ENCODE data around the gene CRTAC1.

The CRTAC1 gene

GRCh38 chr10:98055841-98056516 lies 25.6 kb upstream of the CRTAC1 start:
- Histone ChIP-seq H3K27ac (no peak overlapping the region), H3K36me3 (no peaks in the 10 kb centered on the region), H3K27me3 (peaks cover 0 to 43% of the 10 kb centered on the region in 2 donors), H3K4me3 (no peak overlapping the region), H3K9me3 (no peaks in the 10 kb centered on the region), H3K4me1 (no peaks in the 10 kb centered on the region)
- no peak for TF ChIP-seq CTCF (IDR thresholded peaks at IDR 0.05)
- intact Hi-C loops (cut with DNase I; ENCODE audit: low total_unique reads): no loop called here
- DNase-seq: no peak

GRCh38 chr10:98047009-98047741 lies 16.8 kb upstream of the CRTAC1 start:
- H3K4me3 ChIP-seq: no peak overlapping the region
- no peaks in the 10 kb centered on the region for H3K9me3 ChIP-seq
- H3K4me1 ChIP-seq: no peaks in the 10 kb centered on the region
- no peak for TF ChIP-seq CTCF (IDR thresholded peaks at IDR 0.05)
- H3K27me3 ChIP-seq: peaks cover 0 to 42% of the 10 kb centered on the region in 2 donors
- no peak for DNase-seq
- H3K36me3 ChIP-seq: no peaks in the 10 kb centered on the region
- H3K27ac ChIP-seq: no peak overlapping the region
- intact Hi-C loops (cut with DNase I; ENCODE audit: low total_unique reads): loop anchor here (10.0 kb wide), 1 partner anchor 252 kb away; no protein-coding TSS in a partner anchor

- peak; percentile 70 to 84 for TF ChIP-seq CTCF (IDR thresholded peaks at IDR 0.05)
- no peak for DNase-seq
- intact Hi-C loops (cut with DNase I; ENCODE audit: low total_unique reads): loop anchor here (10.0 kb wide), 1 partner anchor 251 kb away; no protein-coding TSS in a partner anchor
These were observed 15.5 kb upstream of the CRTAC1 start for GRCh38 chr10:98045785-98046389.

GRCh38 chr10:98041352-98042043 lies 11.1 kb upstream of the CRTAC1 start:
- intact Hi-C loops (cut with DNase I; ENCODE audit: low total_unique reads): loop anchor here (5.0 to 10.0 kb wide), 2 partner anchors 124 to 247 kb away; no protein-coding TSS in a partner anchor
- H3K27ac ChIP-seq: no peak overlapping the region
- H3K27me3 ChIP-seq: peaks cover 0 to 80% of the 10 kb centered on the region in 2 donors

More at GRCh38 chr10:98045785-98046389, 15.5 kb upstream of the CRTAC1 start:
- no peaks in the 10 kb centered on the region for H3K36me3 ChIP-seq
- H3K4me3 ChIP-seq: no peak overlapping the region
- no peaks in the 10 kb centered on the region for H3K9me3 ChIP-seq
- H3K27me3 ChIP-seq: peaks cover 0 to 41% of the 10 kb centered on the region in 2 donors
- no peak overlapping the region for H3K27ac ChIP-seq
- no peaks in the 10 kb centered on the region for H3K4me1 ChIP-seq

More at GRCh38 chr10:98041352-98042043, 11.1 kb upstream of the CRTAC1 start:
- peak; percentile 51 to 71 for DNase-seq
- peak; percentile 57 to 61 for TF ChIP-seq CTCF (IDR thresholded peaks at IDR 0.05)
- Histone ChIP-seq H3K9me3 (no peaks in the 10 kb centered on the region), H3K4me1 (no peaks in the 10 kb centered on the region), H3K36me3 (no peaks in the 10 kb centered on the region), H3K4me3 (no peak overlapping the region)

Data from tibial artery (tissue), 4 donors.